Neuronal stem cell (in vitro differentiated cells): Measurements from ENCODE around the gene FSTL4.

ENCODE experiments used
- DNase-seq: peaks from one replicate; pipeline ENCODE4 v3.0.0-alpha.2; 2013; ENCODE audit warnings: low spot score
- H2AFZ ChIP-seq: one replicate; pipeline ENCODE4 v1.6.1; 2013; ENCODE audit warnings: mild to moderate bottlenecking, low read length, inconsistent platforms
- H2AK5ac ChIP-seq: 2 replicates; pipeline ENCODE4 v1.6.1; 2013; ENCODE audit warnings: low read depth, mild to moderate bottlenecking, inconsistent platforms, low read length, moderate library complexity, mixed read lengths
- H2BK120ac ChIP-seq: 2 replicates; pipeline ENCODE4 v1.6.1; 2013; ENCODE audit warnings: low read depth, mild to moderate bottlenecking, inconsistent platforms, low read length, moderate library complexity, mixed read lengths
- H2BK12ac ChIP-seq: one replicate; pipeline ENCODE4 v1.6.1; 2013; ENCODE audit warnings: low read length, inconsistent platforms
- H2BK15ac ChIP-seq: 2 replicates; pipeline ENCODE4 v1.6.1; 2013; ENCODE audit warnings: mild to moderate bottlenecking, low read length, inconsistent platforms, mixed read lengths
- H2BK5ac ChIP-seq: one replicate; pipeline ENCODE4 v1.6.1; 2013; ENCODE audit warnings: inconsistent platforms, mild to moderate bottlenecking, low read length, moderate library complexity
- H3K14ac ChIP-seq: one replicate; pipeline ENCODE4 v1.6.1; 2013; ENCODE audit warnings: low read length, inconsistent platforms
- H3K18ac ChIP-seq: 2 replicates; pipeline ENCODE4 v1.6.1; 2013; ENCODE audit warnings: low read length, inconsistent platforms
- H3K23ac ChIP-seq: 2 replicates; pipeline ENCODE4 v1.6.1; 2013; ENCODE audit warnings: low read depth, mild to moderate bottlenecking, mixed read lengths, low read length, inconsistent platforms; ENCODE audit not compliant: poor library complexity
- H3K27ac ChIP-seq: replicated peaks from 3 replicates; pipeline ENCODE4 v1.5.1; 2013; ENCODE audit warnings: low read length, inconsistent platforms
- H3K27me3 ChIP-seq, 3 experiments: 2 replicates each; pipeline ENCODE4 v1.6.1; 2013; ENCODE audit warnings: low read length in 3 of 3, mild to moderate bottlenecking in 2 of 3, inconsistent platforms in 1 of 3, low read depth in 1 of 3, mixed read lengths in 1 of 3, moderate library complexity in 1 of 3; ENCODE audit not compliant: control insufficient read depth in 3 of 3, insufficient read depth in 3 of 3
- H3K36me3 ChIP-seq, 2 donors: replicated peaks in 1 of 2; 2 replicates each; pipeline ENCODE4 v1.6.1; 2013; ENCODE audit warnings: low read length in 2 of 2; ENCODE audit not compliant: control insufficient read depth in 2 of 2, insufficient read depth in 2 of 2
- H3K4ac ChIP-seq: 2 replicates; pipeline ENCODE4 v1.6.1; 2013; ENCODE audit warnings: inconsistent platforms, mild to moderate bottlenecking, low read length, moderate library complexity
- H3K4me1 ChIP-seq, 2 donors: 1 replicate in 1 of 2; 2 replicates in 1 of 2; pipeline ENCODE4 v1.6.1; 2013; ENCODE audit warnings: low read length in 2 of 2, low read depth in 1 of 2; ENCODE audit not compliant: control insufficient read depth in 2 of 2, insufficient read depth in 1 of 2
- H3K4me2 ChIP-seq: one replicate; pipeline ENCODE4 v1.6.1; 2013; ENCODE audit warnings: mild to moderate bottlenecking, low read length, inconsistent platforms; ENCODE audit not compliant: insufficient read depth, poor library complexity, severe bottlenecking
- H3K4me3 ChIP-seq, 2 donors: 2 replicates each; pipeline ENCODE4 v1.5.1; 2013; ENCODE audit warnings: low read length in 2 of 2, mild to moderate bottlenecking in 2 of 2, inconsistent platforms in 1 of 2, moderate library complexity in 1 of 2
- H3K79me1 ChIP-seq: one replicate; pipeline ENCODE4 v1.6.1; 2013; ENCODE audit warnings: low read depth, mild to moderate bottlenecking, inconsistent platforms, low read length, moderate library complexity
- H3K9ac ChIP-seq: one replicate; pipeline ENCODE4 v1.6.1; 2013; ENCODE audit warnings: mild to moderate bottlenecking, low read depth, low read length, inconsistent platforms; ENCODE audit not compliant: poor library complexity
- H3K9me3 ChIP-seq, 2 donors: replicated peaks in 1 of 2; 2 replicates each; pipeline versions ENCODE3 to v1.6.1; 2013; ENCODE audit warnings: low read length in 2 of 2, mild to moderate bottlenecking in 2 of 2, inconsistent platforms in 1 of 2, low read depth in 1 of 2, mixed read lengths in 1 of 2, moderate library complexity in 1 of 2; ENCODE audit not compliant: control insufficient read depth in 2 of 2, insufficient read depth in 1 of 2
- H4K8ac ChIP-seq: one replicate; pipeline ENCODE4 v1.6.1; 2013; ENCODE audit warnings: low read depth, mild to moderate bottlenecking, inconsistent platforms, low read length, moderate library complexity
- H4K91ac ChIP-seq: one replicate; pipeline ENCODE4 v1.6.1; 2013; ENCODE audit warnings: low read length, low read depth, mild to moderate bottlenecking, inconsistent platforms; ENCODE audit not compliant: poor library complexity
- WGBS, 2 donors: extraction: QIAGEN DNeasy Blood & Tissue Kit; methylation state at CpG; one replicate each; pipeline ENCODE4 v1.1.7; 2013; ENCODE audit warnings: missing lambda C conversion rate in 2 of 2, mixed read lengths in 1 of 2; ENCODE audit not compliant: insufficient read length in 2 of 2, insufficient replicate concordance in 1 of 2; ENCODE audit errors: extremely low coverage in 2 of 2; 5-methylcytosine and 5-hydroxymethylcytosine counted together

The FSTL4 gene

GRCh38 chr5:133336969-133337410 is 275.4 kb downstream of the FSTL4 start:
- Histone ChIP-seq H3K79me1 (no peaks in the 10 kb centered on the region), H2BK15ac (no peak overlapping the region), H2BK5ac (no peak overlapping the region), H2AFZ (no peak overlapping the region), H3K4me2 (no peak overlapping the region), H3K14ac (no peak overlapping the region), H4K91ac (no peak overlapping the region), H3K9me3 (no peaks in the 10 kb centered on the region), H2AK5ac (no peak overlapping the region), H3K27ac (no peak overlapping the region), H3K27me3 (peaks cover 0 to under 1% (median 0%) of the 10 kb centered on the region in 3 experiments), H3K4ac (no peak overlapping the region), H3K4me3 (no peak overlapping the region), H3K9ac (no peak overlapping the region), H3K18ac (no peak overlapping the region), H3K23ac (no peak overlapping the region), H2BK12ac (no peak overlapping the region), H4K8ac (peak overlapping the region; percentile 58), H3K4me1 (peaks cover 5 to 9% of the 10 kb centered on the region in 2 donors), H3K36me3 (no peaks in the 10 kb centered on the region), H2BK120ac (no peak overlapping the region)
- WGBS, 2 donors = no CpG with 5 or more reads among the region's 12 CpGs
- DNase-seq = no peak

GRCh38 chr5:133336121-133336968 is 276.0 kb downstream of the FSTL4 start:
- DNase-seq = no peak
- Histone ChIP-seq H2AFZ (no peak overlapping the region), H3K23ac (no peak overlapping the region), H3K9me3 (no peaks in the 10 kb centered on the region), H4K8ac (no peak overlapping the region), H3K79me1 (no peaks in the 10 kb centered on the region), H4K91ac (no peak overlapping the region), H3K4ac (no peak overlapping the region), H2BK5ac (no peak overlapping the region), H3K27ac (no peak overlapping the region), H2AK5ac (no peak overlapping the region), H3K27me3 (peaks cover 0 to 4% (median 0%) of the 10 kb centered on the region in 3 experiments), H3K4me3 (no peak overlapping the region), H2BK12ac (no peak overlapping the region), H3K18ac (peak overlapping the region; percentile 65), H3K4me2 (no peak overlapping the region), H3K36me3 (no peaks in the 10 kb centered on the region), H3K9ac (no peak overlapping the region), H2BK120ac (no peak overlapping the region), H3K14ac (no peak overlapping the region), H2BK15ac (no peak overlapping the region), H3K4me1 (peaks cover 5 to 6% of the 10 kb centered on the region in 2 donors)
- WGBS, 2 donors = no CpG with 5 or more reads among the region's 12 CpGs

GRCh38 chr5:133334796-133335639 is 277.3 kb downstream of the FSTL4 start:
- no peak for DNase-seq
- Histone ChIP-seq H3K9ac (no peak overlapping the region), H4K91ac (no peak overlapping the region), H3K4me3 (no peak overlapping the region), H2AK5ac (peak overlapping the region; percentile 10), H3K23ac (no peak overlapping the region), H4K8ac (no peak overlapping the region), H3K4ac (no peak overlapping the region), H3K27ac (no peak overlapping the region), H2BK12ac (no peak overlapping the region), H3K79me1 (no peaks in the 10 kb centered on the region), H3K9me3 (no peaks in the 10 kb centered on the region), H3K27me3 (peaks cover 0 to 10% (median 0%) of the 10 kb centered on the region in 3 experiments), H3K4me2 (no peak overlapping the region), H2BK15ac (no peak overlapping the region), H2BK120ac (no peak overlapping the region), H3K18ac (peak overlapping the region; percentile 1), H3K14ac (no peak overlapping the region), H3K4me1 (peaks cover 0 to 5% of the 10 kb centered on the region in 2 donors), H2AFZ (no peak overlapping the region), H3K36me3 (no peaks in the 10 kb centered on the region), H2BK5ac (no peak overlapping the region)
- WGBS, 2 donors = no CpG with 5 or more reads among the region's 14 CpGs
